K562 (cell line): Measurements from ENCODE around the gene APOBEC3A. TPM values are rescaled to one million over a fixed set of nuclear protein-coding genes. Genes with fewer than 3 reads are reported as not detected.

Experiments
- ARID1B ChIP-seq: fragments of 450-650 bp; IDR thresholded peaks from 2 replicates; pipeline ENCODE4 v1.6.1; 2016; ENCODE audit warnings: antibody characterized with exemption, mild to moderate bottlenecking, inconsistent platforms
- ARNT ChIP-seq, 2 experiments: fragments of 450-650 bp; IDR thresholded peaks; 2 replicates each; pipeline ENCODE4 v1.6.1; 2016; ENCODE audit warnings: mild to moderate bottlenecking in 1 of 2
- ATF3 ChIP-seq, 2 experiments: fragments of 450-650 bp in 1 of 2; sonication (generic) in 1 of 2; formaldehyde crosslinking in 1 of 2; IDR thresholded peaks in 1 of 2; conservative IDR thresholded peaks in 1 of 2; 2 replicates each; pipeline versions ENCODE4 v1.6.1 to v1.8.1; 2016 to 2023; ENCODE audit warnings: mild to moderate bottlenecking in 2 of 2, moderate library complexity in 2 of 2, inconsistent platforms in 1 of 2, missing genetic modification reagents in 1 of 2
- BHLHE40 ChIP-seq: IDR thresholded peaks from 2 replicates; pipeline ENCODE4 v1.6.1; 2011; ENCODE audit warnings: low read length, improper control_type of control experiment
- CCNT2 ChIP-seq: IDR thresholded peaks from 2 replicates; pipeline ENCODE4 v1.6.1; 2011; ENCODE audit warnings: borderline replicate concordance, low read depth, mild to moderate bottlenecking, moderate library complexity, mixed read lengths, low read length; ENCODE audit not compliant: insufficient read length; ENCODE audit errors: extremely low read depth
- DDX20 ChIP-seq: fragments of 450-650 bp; IDR thresholded peaks from 2 replicates; pipeline ENCODE4 v1.6.1; 2016; ENCODE audit warnings: missing genetic modification characterization, low read depth, mild to moderate bottlenecking, missing compliant biosample characterization, moderate library complexity
- GATA2 ChIP-seq: sonication (generic); formaldehyde crosslinking; IDR thresholded peaks from 2 replicates; pipeline ENCODE4 v1.4.0; 2020; ENCODE audit warnings: mild to moderate bottlenecking, missing genetic modification reagents
- HNRNPLL ChIP-seq: fragments of 200-400 bp; formaldehyde crosslinking; IDR thresholded peaks from 2 replicates; pipeline ENCODE4 v1.6.1; 2017; ENCODE audit warnings: low read length, low read depth, mild to moderate bottlenecking; ENCODE audit not compliant: poor library complexity, severe bottlenecking
- MAFG ChIP-seq: fragments of 450-650 bp; conservative IDR thresholded peaks from 2 replicates; pipeline ENCODE4 v1.6.1; 2016; ENCODE audit warnings: missing genetic modification characterization, missing compliant biosample characterization
- MAX ChIP-seq: sonication (generic); formaldehyde crosslinking; IDR thresholded peaks from 2 replicates; pipeline ENCODE4 v1.9.0; 2022; ENCODE audit warnings: mild to moderate bottlenecking, missing genetic modification reagents
- NFIX ChIP-seq: fragments of 250-450 bp; sonication (Bioruptor Pico); IDR thresholded peaks from 2 replicates; pipeline ENCODE4 v1.4.0; 2020; ENCODE audit warnings: low read depth, mild to moderate bottlenecking, moderate library complexity
- PHF8 ChIP-seq: fragments of 200-600 bp; sonication (generic); IDR thresholded peaks from 2 replicates; pipeline ENCODE4 v1.6.1; 2012; ENCODE audit warnings: mixed run types, mild to moderate bottlenecking, inconsistent platforms, low read length, moderate library complexity, borderline replicate concordance
- PML ChIP-seq: IDR thresholded peaks from 2 replicates; pipeline ENCODE4 v1.6.1; 2012; ENCODE audit warnings: low read length, inconsistent platforms
- POLR2A ChIP-seq: fragments of 450-650 bp; conservative IDR thresholded peaks from 2 replicates; pipeline ENCODE4 v1.6.1; 2016
- PRMT5 ChIP-seq: sonication (generic); formaldehyde crosslinking; IDR thresholded peaks from 2 replicates; pipeline ENCODE4 v1.5.0; 2020; ENCODE audit warnings: missing genetic modification reagents
- SAP30 ChIP-seq: fragments of 200-600 bp; sonication (generic); IDR thresholded peaks from 2 replicates; pipeline ENCODE4 v1.6.1; 2012; ENCODE audit warnings: borderline replicate concordance, low read depth, mild to moderate bottlenecking, moderate library complexity, low read length, control low read depth, inconsistent platforms; ENCODE audit not compliant: insufficient read depth, poor library complexity, severe bottlenecking
- SNRNP70 ChIP-seq: fragments of 200-400 bp; formaldehyde crosslinking; optimal IDR thresholded peaks from 2 replicates; pipeline ENCODE3; 2017; ENCODE audit warnings: low read depth, low read length
- SPI1 ChIP-seq: IDR thresholded peaks from 2 replicates; pipeline ENCODE4 v1.6.1; 2011; ENCODE audit warnings: low read depth, low read length, control low read depth, borderline replicate concordance
- SRSF1 ChIP-seq: fragments of 200-400 bp; formaldehyde crosslinking; IDR thresholded peaks from 2 replicates; pipeline ENCODE4 v1.6.1; 2017; ENCODE audit warnings: mild to moderate bottlenecking, low read depth, low read length, moderate library complexity
- TAL1 ChIP-seq: fragments of 450-650 bp; IDR thresholded peaks from 2 replicates; pipeline ENCODE4 v1.6.1; 2016; ENCODE audit warnings: mild to moderate bottlenecking
- TCF3 ChIP-seq: sonication (generic); formaldehyde crosslinking; IDR thresholded peaks from 2 replicates; pipeline ENCODE4 v1.4.0; 2020; ENCODE audit warnings: mild to moderate bottlenecking, missing genetic modification reagents
- ZFP91 ChIP-seq: sonication (generic); formaldehyde crosslinking; IDR thresholded peaks from 2 replicates; pipeline ENCODE4 v1.8.0; 2022; ENCODE audit warnings: mild to moderate bottlenecking, missing genetic modification reagents
- ZNF174 ChIP-seq: fragments of 250-450 bp; sonication (Bioruptor Pico); IDR thresholded peaks from 2 replicates; pipeline ENCODE4 v1.4.0; 2020; ENCODE audit warnings: mild to moderate bottlenecking
- ZNF274 ChIP-seq: IDR thresholded peaks from 2 replicates; pipeline ENCODE4 v1.6.1; 2011; ENCODE audit warnings: low read depth, mild to moderate bottlenecking, low read length, moderate library complexity, borderline replicate concordance
- ZNF316 ChIP-seq: fragments of 450-650 bp; IDR thresholded peaks from 2 replicates; pipeline ENCODE4 v1.6.1; 2016
- ZNF76 ChIP-seq: fragments of 250-450 bp; sonication (Bioruptor Pico); IDR thresholded peaks from 2 replicates; pipeline ENCODE4 v1.4.0; 2020; ENCODE audit warnings: mild to moderate bottlenecking, moderate library complexity, borderline replicate concordance
- polyA plus RNA-seq, 8 experiments: library from polyadenylated mRNA; depleted of rRNA in 4 of 8; stranded (reverse) in 5 of 8; unstranded in 3 of 8; fragments of >200 nt; fragmentation: Nextera tagmentation in 2 of 8; fragmentation: Illumina TruSeq in 1 of 8; extraction: Ambion mirVana in 2 of 8; extraction: Trizol in 1 of 8; gene quantifications; 2 replicates each; pipeline versions ENCODE4 v1.2.1 to v1.2.3, GENCODE V29; 2011 to 2014; ENCODE audit warnings: inconsistent platforms in 1 of 8, missing spikeins in 1 of 8
- total RNA-seq, 7 experiments: library from RNA; depleted of rRNA in 6 of 7; stranded (reverse); fragments of >200 nt in 6 of 7; fragmentation: Illumina TruSeq in 2 of 7; extraction: Trizol in 2 of 7; gene quantifications; 2 replicates each; pipeline versions ENCODE4 v1.2.1 to v1.2.3, GENCODE V29; 2011 to 2021; ENCODE audit warnings: low replicate concordance in 1 of 7

APOBEC3A gene
- total and polyA plus RNA-seq, 9 of the 15 experiments (the other 6 are each of a cell fraction or from before 2014, with no cell fraction given), result 0.04 TPM; not detected in 8

GRCh38 chr22:38965614-38966379 is 8.4 kb downstream of the APOBEC3A start (continued):
- TF ChIP-seq SPI1, result no peak
- no peak for TF ChIP-seq ZNF174 (CRISPR knock-in tag)
- no peak for TF ChIP-seq SAP30
- TF ChIP-seq PHF8, result no peak
- no peak for TF ChIP-seq PML
- no peak for TF ChIP-seq ZNF274
- no peak for TF ChIP-seq MAX (CRISPR knock-in tag)
- no peak for TF ChIP-seq HNRNPLL
- no peak for TF ChIP-seq PRMT5 (CRISPR knock-in tag)
- peak; percentile 67 for TF ChIP-seq TCF3 (CRISPR knock-in tag)
- no peak for TF ChIP-seq CCNT2
- TF ChIP-seq ZNF76 (CRISPR knock-in tag), result no peak
- no peak for TF ChIP-seq NFIX
- TF ChIP-seq ATF3 (IDR thresholded peaks at IDR 0.05), result no peak
- no peak for TF ChIP-seq ATF3 (CRISPR knock-in tag; conservative IDR thresholded peaks at IDR 0.05)
- TF ChIP-seq TAL1, result peak; percentile 63
- no peak for TF ChIP-seq SRSF1
- no peak for TF ChIP-seq GATA2 (CRISPR knock-in tag)
- no peak for TF ChIP-seq ARNT (IDR thresholded peaks at IDR 0.05)
- TF ChIP-seq MAFG (tag), result no peak
- TF ChIP-seq BHLHE40, result 0 out of 2 replicates have a peak, but pooled peaks have one; percentile 29
- peak; percentile 64 for TF ChIP-seq ARID1B
- no peak for TF ChIP-seq SNRNP70
- no peak for TF ChIP-seq DDX20
- TF ChIP-seq POLR2A, result no peak
- no peak for TF ChIP-seq ZNF316
- no peak for TF ChIP-seq ZFP91
